B cell (primary cell): Measurements from ENCODE around the gene FGF8. TPM values are rescaled to one million over a fixed set of nuclear protein-coding genes. Genes with fewer than 3 reads are reported as not detected.

Experiments
- ATAC-seq: fragments of 200-7000 bp; cut with Tn5 transposase; one replicate; pipeline ENCODE4 v1.10.0; 2021; ENCODE audit warnings: low read depth, mild to moderate bottlenecking, moderate number of reproducible peaks, moderate library complexity
- CTCF ChIA-PET: fragments of 350-600 bp; sonication (Branson Sonifier 250); formaldehyde crosslinking; loops from one replicate; lab custom pipeline; 2021; ENCODE audit warnings: antibody characterized with exemption, inconsistent platforms; lab: Charles Lee
- POLR2A ChIA-PET: fragments of 350-600 bp; sonication (Branson Sonifier 250); formaldehyde crosslinking; loops from one replicate; lab custom pipeline; 2021; ENCODE audit warnings: antibody characterized with exemption; lab: Charles Lee
- DNase-seq: peaks from one replicate; pipeline ENCODE4 v3.0.0; 2013
- H2AFZ ChIP-seq: 2 replicates; pipeline ENCODE4 v1.6.1; 2012; ENCODE audit warnings: mild to moderate bottlenecking, low read depth, low read length; ENCODE audit not compliant: insufficient read depth, poor library complexity, severe bottlenecking
- H3K27ac ChIP-seq, 2 donors: 1 replicate in 1 of 2; 2 replicates in 1 of 2; pipeline ENCODE4 v1.5.1; 2012 to 2013; ENCODE audit warnings: low read length in 2 of 2, mild to moderate bottlenecking in 2 of 2, moderate library complexity in 1 of 2
- H3K27me3 ChIP-seq, 4 experiments: fragments of 200-600 bp in 1 of 4; sonication (generic) in 1 of 4; replicated peaks in 1 of 4; 1 replicate in 2 of 4; 2 replicates in 2 of 4; pipeline versions ENCODE4 v1.6.1 to v1.7.0; 2013 to 2016; ENCODE audit warnings: low read length in 3 of 4, mild to moderate bottlenecking in 2 of 4, mixed read lengths in 1 of 4, moderate library complexity in 1 of 4; ENCODE audit not compliant: insufficient read depth in 4 of 4, control insufficient read depth in 3 of 4; ENCODE audit errors: control extremely low read depth in 1 of 4
- H3K36me3 ChIP-seq, 2 experiments: replicated peaks in 1 of 2; 1 replicate in 1 of 2; 2 replicates in 1 of 2; pipeline versions ENCODE4 v1.6.1 to v1.7.1; 2013; ENCODE audit warnings: low read length in 1 of 2; ENCODE audit not compliant: insufficient read depth in 2 of 2, control insufficient read depth in 1 of 2; ENCODE audit errors: control extremely low read depth in 1 of 2, extremely low read depth in 1 of 2
- H3K4me1 ChIP-seq, 2 donors: fragments of 200-600 bp in 1 of 2; sonication (generic) in 1 of 2; 1 replicate in 1 of 2; 2 replicates in 1 of 2; pipeline versions ENCODE4 v1.5.1 to v1.6.1; 2013 to 2017; ENCODE audit warnings: low read length in 2 of 2; ENCODE audit not compliant: control insufficient read depth in 2 of 2, insufficient read depth in 2 of 2
- H3K4me2 ChIP-seq: replicated peaks from 2 replicates; pipeline ENCODE3; 2012; ENCODE audit warnings: mild to moderate bottlenecking, low read depth, low read length; ENCODE audit not compliant: poor library complexity, severe bottlenecking
- H3K4me3 ChIP-seq, 5 experiments: fragments of 200-600 bp in 1 of 5; sonication (generic) in 1 of 5; 1 replicate in 3 of 5; 2 replicates in 2 of 5; pipeline versions ENCODE4 v1.5.1 to v1.7.0; 2011 to 2016; ENCODE audit warnings: low read length in 4 of 5, mild to moderate bottlenecking in 4 of 5, low read depth in 2 of 5, control low read depth in 1 of 5, moderate library complexity in 1 of 5; ENCODE audit not compliant: insufficient read depth in 1 of 5; ENCODE audit errors: control extremely low read depth in 1 of 5, extremely low read depth in 1 of 5
- H3K79me2 ChIP-seq: fragments of 200-600 bp; sonication (generic); one replicate; pipeline ENCODE4 v1.6.0; 2016; ENCODE audit warnings: low read length; ENCODE audit not compliant: control insufficient read depth, insufficient read depth
- H3K9ac ChIP-seq: fragments of 200-600 bp; sonication (generic); 2 replicates; pipeline ENCODE4 v1.6.1; 2017; ENCODE audit warnings: mild to moderate bottlenecking, low read length, moderate library complexity
- H3K9me3 ChIP-seq, 3 donors: one replicate each; pipeline versions ENCODE4 v1.6.1 to v1.7.1; 2013; ENCODE audit warnings: low read length in 2 of 3; ENCODE audit not compliant: control insufficient read depth in 2 of 3, insufficient read depth in 1 of 3; ENCODE audit errors: control extremely low read depth in 1 of 3
- H4K20me1 ChIP-seq: 2 replicates; pipeline ENCODE4 v1.6.0; 2012; ENCODE audit warnings: mild to moderate bottlenecking, low read length; ENCODE audit not compliant: insufficient read depth, control insufficient read depth, poor library complexity, severe bottlenecking
- H3K27ac Mint-ChIP-seq: one replicate; pipeline ENCODE4 v1.8.0; 2021; ENCODE audit warnings: mixed read lengths
- H3K27me3 Mint-ChIP-seq: one replicate; pipeline ENCODE4 v1.8.0; 2021; ENCODE audit warnings: mixed read lengths
- H3K4me1 Mint-ChIP-seq: one replicate; pipeline ENCODE4 v1.8.0; 2021; ENCODE audit warnings: mixed read lengths
- H3K4me3 Mint-ChIP-seq: one replicate; pipeline ENCODE4 v1.8.0; 2021; ENCODE audit warnings: mixed read lengths
- H3K9me3 Mint-ChIP-seq: one replicate; pipeline ENCODE4 v1.8.0; 2022; ENCODE audit warnings: mixed read lengths; ENCODE audit not compliant: insufficient read depth
- CTCF ChIP-seq: fragments of 200-600 bp; IDR thresholded peaks from one replicate; pipeline ENCODE4 v1.8.0; 2022; ENCODE audit warnings: antibody characterized with exemption, mild to moderate bottlenecking
- EZH2 ChIP-seq: IDR thresholded peaks from 2 replicates; pipeline ENCODE4 v1.6.1; 2012; ENCODE audit warnings: borderline replicate concordance, low read depth, mild to moderate bottlenecking, moderate library complexity, low read length; ENCODE audit not compliant: insufficient read depth, poor library complexity, severe bottlenecking
- WGBS: methylation state at CpG from one replicate; pipeline ENCODE4 v1.1.5; 2013; ENCODE audit warnings: missing lambda C conversion rate; ENCODE audit not compliant: insufficient coverage; 5-methylcytosine and 5-hydroxymethylcytosine counted together
- intact Hi-C: fragments of 100-400 bp; cut with micrococcal nuclease; formaldehyde crosslinking; loops from one replicate; pipeline ENCODE4 v1.10.0; 2022
- polyA plus RNA-seq: library from polyadenylated mRNA; depleted of rRNA; stranded (reverse); fragments of >200 nt; gene quantifications from 2 replicates; pipeline ENCODE4 v1.2.3, GENCODE V29; 2012
- total RNA-seq, 2 donors: library from RNA; stranded (reverse); fragments of 120-200 nt in 1 of 2; gene quantifications; 1 replicate in 1 of 2; 2 replicates in 1 of 2; pipeline versions ENCODE4 v1.2.3 to v1.2.4, GENCODE V29; 2013 to 2022

Gene FGF8
- total and polyA plus RNA-seq, 2 donors (not counting 1 experiment from before 2014, with no cell fraction given): not detected

GRCh38 chr10:101776161-101776817 lies 375 bp upstream of the FGF8 start:
- Mint-ChIP-seq H3K9me3 (no peaks in the 10 kb centered on the region), H3K27me3 (peaks cover 55% of the 10 kb centered on the region), H3K27ac (no peak overlapping the region), H3K4me3 (peak overlapping the region; percentile 44), H3K4me1 (peaks cover 53% of the 10 kb centered on the region)
- POLR2A ChIA-PET: no interaction called here
- H3K36me3 ChIP-seq: no peaks in the 10 kb centered on the region
- H3K79me2 ChIP-seq: peaks cover 12% of the 10 kb centered on the region
- TF ChIP-seq CTCF (no peak), EZH2 (peak; percentile 59)
- DNase-seq: peak; percentile 46
- peaks cover 0 to 76% (median 44%) of the 10 kb centered on the region in 4 experiments for H3K27me3 ChIP-seq
- no peak overlapping the region for H3K27ac ChIP-seq
- H2AFZ ChIP-seq: no peak overlapping the region
- peaks cover 35% of the 10 kb centered on the region for H4K20me1 ChIP-seq
- no peak overlapping the region for H3K4me3 ChIP-seq
- WGBS: 8% methylated on average over 55 of the region's 74 CpGs
- no peak overlapping the region for H3K9ac ChIP-seq
- peak overlapping the region; percentile 69 for H3K4me2 ChIP-seq
- intact Hi-C loops: no loop called here
- ATAC-seq: no peak
- peaks cover 0 to 21% (median 0%) of the 10 kb centered on the region in 3 donors for H3K9me3 ChIP-seq
- peaks cover 49 to 56% of the 10 kb centered on the region in 2 donors for H3K4me1 ChIP-seq
- CTCF ChIA-PET: no interaction called here

- Histone ChIP-seq H3K36me3 (no peaks in the 10 kb centered on the region), H2AFZ (no peak overlapping the region), H3K4me1 (peaks cover 40 to 44% of the 10 kb centered on the region in 2 donors), H3K4me2 (peak overlapping the region; percentile 69), H3K9me3 (peaks cover 0 to 21% (median 0%) of the 10 kb centered on the region in 3 donors), H3K27ac (no peak overlapping the region), H4K20me1 (peaks cover 22% of the 10 kb centered on the region), H3K9ac (no peak overlapping the region), H3K27me3 (peaks cover 0 to 83% (median 48%) of the 10 kb centered on the region in 4 experiments), H3K79me2 (peaks cover 4% of the 10 kb centered on the region), H3K4me3 (peak overlapping the region in 1 of 5 experiments; percentile 38)
- DNase-seq (peak; percentile 57), ATAC-seq (peak; percentile 7)
- peak overlapping the region; percentile 77 for H3K4me3 Mint-ChIP-seq
- no peaks in the 10 kb centered on the region for H3K9me3 Mint-ChIP-seq
- POLR2A ChIA-PET: interaction anchor here (0.5 kb wide), 1 partner anchor 9 kb away, joined by 3 read pairs; no protein-coding TSS in a partner anchor
- H3K4me1 Mint-ChIP-seq: peaks cover 44% of the 10 kb centered on the region
- no peak overlapping the region for H3K27ac Mint-ChIP-seq
- intact Hi-C loops: no loop called here
- 14% methylated on average over 27 of the region's 32 CpGs for WGBS
- TF ChIP-seq EZH2 (no peak), CTCF (no peak)
- CTCF ChIA-PET: no interaction called here
- H3K27me3 Mint-ChIP-seq: peaks cover 60% of the 10 kb centered on the region
Measured at GRCh38 chr10:101774589-101775272, 1.2 kb downstream of the FGF8 start.
